Stimulated activated CD8-positive, alpha-beta memory T cell treated with anti-CD3 and anti-CD28 coated beads, Interleukin-7, amount 100 ng/mL, for 24 hours (primary cell): ENCODE results near the gene TGFB1.
A peak's percentile ranks its signal among the peaks of the same experiment; 100 is the strongest.
"Not testable (repeated sequence)": the region's sequence is repeated elsewhere in the genome, so short reads cannot be mapped to it uniquely, and the experiment has no call there.

Experiments
- DNase-seq: peaks from one replicate; pipeline ENCODE4 v3.0.0-alpha.2; 2020; ENCODE audit warnings: low read depth

TGFB1 gene

GRCh38 chr19:41369769-41370168 lies 16.0 kb upstream of the TGFB1 start:
- no peak for DNase-seq

GRCh38 chr19:41367848-41368301 lies 14.2 kb upstream of the TGFB1 start:
- no peak for DNase-seq

GRCh38 chr19:41366089-41366488 lies 12.4 kb upstream of the TGFB1 start:
- DNase-seq = no peak

GRCh38 chr19:41364524-41365391 lies 11.0 kb upstream of the TGFB1 start:
- no peak for DNase-seq

GRCh38 chr19:41363753-41364523 lies 10.2 kb upstream of the TGFB1 start, which contains the start of gene B9D2:
TSS of gene B9D2 (minus strand) at chr19:41364149. CDS start at chr19:41363519, 630 bp downstream.
- DNase-seq = peak; percentile 95

- no peak for DNase-seq
These were observed 9.6 kb upstream of the TGFB1 start for GRCh38 chr19:41363371-41363752.

GRCh38 chr19:41362143-41362847 lies 8.6 kb upstream of the TGFB1 start:
- no peak for DNase-seq

GRCh38 chr19:41359741-41360140 lies 6.0 kb upstream of the TGFB1 start:
- DNase-seq = no peak

- no peak for DNase-seq
These were observed 4.0 kb upstream of the TGFB1 start for GRCh38 chr19:41357746-41358145.

GRCh38 chr19:41356984-41357739 lies 3.4 kb upstream of the TGFB1 start:
- no peak for DNase-seq

GRCh38 chr19:41355802-41356201 lies 2.1 kb upstream of the TGFB1 start:
- DNase-seq = no peak

GRCh38 chr19:41355035-41355434 lies 1.3 kb upstream of the TGFB1 start:
- no peak for DNase-seq

- no peak for DNase-seq
These were observed 726 bp upstream of the TGFB1 start for GRCh38 chr19:41354343-41354953.

- DNase-seq = peak; percentile 59
These were observed 885 bp downstream of the TGFB1 start for GRCh38 chr19:41352609-41353465.

- no peak for DNase-seq
These were observed 1.5 kb downstream of the TGFB1 start for GRCh38 chr19:41352279-41352608.

GRCh38 chr19:41351339-41352245 lies 2.1 kb downstream of the TGFB1 start:
- peak; percentile 70 for DNase-seq

- no peak for DNase-seq
These were observed 2.9 kb downstream of the TGFB1 start for GRCh38 chr19:41350735-41351338.

- not testable (repeated sequence) for DNase-seq
These were observed 6.8 kb downstream of the TGFB1 start for GRCh38 chr19:41346916-41347315.

GRCh38 chr19:41344162-41344561 lies 9.6 kb downstream of the TGFB1 start:
- no peak for DNase-seq
